ENCODE data around the gene ACSL5.

ACSL5 gene

DNA sequence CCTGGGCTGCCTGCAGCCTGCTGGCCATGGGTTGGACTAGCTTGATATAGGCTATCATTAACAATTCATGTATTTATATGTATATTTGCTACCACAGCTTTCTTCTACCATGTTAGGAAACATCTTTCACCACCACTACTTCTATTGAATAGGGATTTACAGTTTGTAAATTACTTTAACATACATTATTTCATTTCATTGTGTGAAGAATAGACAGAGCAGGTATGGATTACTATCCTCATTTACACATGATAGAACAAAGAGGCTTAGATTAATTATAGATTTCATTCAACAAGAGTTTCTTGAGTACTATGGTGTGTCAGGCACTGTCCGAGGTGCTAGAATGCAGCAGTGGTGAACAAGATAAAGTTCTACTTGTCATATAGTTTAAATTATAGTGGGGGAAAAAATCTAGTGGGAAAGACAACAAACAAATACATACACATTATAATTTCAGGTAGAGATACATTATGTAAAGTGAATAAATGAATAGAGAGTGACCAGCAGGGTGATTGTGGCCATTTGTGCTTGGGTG, 93.7 kb downstream of the ACSL5 start:
- DNase-seq: no peak

- DNase-seq: no peak
Observed at GRCh38 chr10:112471878-112472487, 98.1 kb downstream of the ACSL5 start.

- DNase-seq: no peak
Observed at GRCh38 chr10:112475575-112476218, 101.8 kb downstream of the ACSL5 start.

Data from effector CD8-positive, alpha-beta T cell (primary cell).